Tibial nerve (tissue), 4 donors: ENCODE results near the gene RREB1.

Experiments
- CTCF ChIP-seq, 5 experiments: fragments of 200-600 bp in 3 of 5; fragments of 450-650 bp in 2 of 5; sonication (generic) in 3 of 5; IDR thresholded peaks; one replicate each; pipeline ENCODE4 v1.5.1; 2016 to 2019; ENCODE audit warnings: antibody characterized with exemption in 5 of 5, mild to moderate bottlenecking in 3 of 5, moderate library complexity in 2 of 5
- EP300 ChIP-seq, 2 donors: sonication (generic); formaldehyde crosslinking; IDR thresholded peaks; one replicate each; pipeline ENCODE4 v1.6.1; 2017; ENCODE audit warnings: antibody characterized with exemption in 2 of 2, mild to moderate bottlenecking in 1 of 2
- POLR2A ChIP-seq, 2 donors: fragments of 450-650 bp; IDR thresholded peaks; one replicate each; pipeline ENCODE4 v1.6.1; 2017; ENCODE audit warnings: antibody characterized with exemption in 2 of 2, mild to moderate bottlenecking in 2 of 2, moderate library complexity in 2 of 2

DNA sequence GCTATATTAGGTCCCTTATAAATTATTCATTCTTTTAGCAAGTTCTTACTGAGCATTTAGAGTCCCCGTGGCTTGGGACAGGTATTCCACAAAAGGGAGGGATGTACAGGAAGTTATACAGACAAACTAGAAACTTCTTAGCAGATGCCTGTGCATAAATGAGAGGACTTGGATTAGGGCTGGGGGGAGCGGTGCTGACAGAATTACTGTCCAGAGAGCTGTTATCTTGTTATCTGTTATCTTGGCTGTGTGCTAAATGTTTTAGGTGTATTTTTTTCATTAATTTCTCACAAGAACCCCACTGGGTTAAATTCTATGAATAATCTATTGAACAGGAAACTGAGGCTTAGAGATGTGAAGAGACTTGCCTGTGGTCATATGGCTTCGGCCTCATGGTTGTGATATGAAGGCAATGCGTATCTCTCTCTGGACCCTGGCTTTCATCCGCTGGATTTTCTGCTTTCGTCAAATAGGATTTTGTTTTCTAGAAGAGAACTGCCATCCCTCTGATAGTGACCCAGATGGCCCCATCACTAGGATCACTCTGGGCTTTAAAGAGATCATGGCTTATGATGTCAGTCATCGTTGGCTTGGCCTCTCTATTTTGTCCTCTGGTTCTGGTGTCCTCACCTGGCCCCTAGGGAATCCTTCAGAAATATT lies 32.3 kb upstream of the RREB1 start:
- TF ChIP-seq CTCF (IDR thresholded peaks at IDR 0.05) (no peak), POLR2A (IDR thresholded peaks at IDR 0.05) (no peak), EP300 (IDR thresholded peaks at IDR 0.05) (no peak)
